NOMO-1 (cell line): ENCODE data around the gene PNKD.

ENCODE experiments used
- DNase-seq, 2 experiments: peaks; one replicate each; lab custom pipeline; 2025; ENCODE audit not compliant: unreplicated experiment in 2 of 2; lab: John Stamatoyannopoulos, UW

PNKD gene

DNA sequence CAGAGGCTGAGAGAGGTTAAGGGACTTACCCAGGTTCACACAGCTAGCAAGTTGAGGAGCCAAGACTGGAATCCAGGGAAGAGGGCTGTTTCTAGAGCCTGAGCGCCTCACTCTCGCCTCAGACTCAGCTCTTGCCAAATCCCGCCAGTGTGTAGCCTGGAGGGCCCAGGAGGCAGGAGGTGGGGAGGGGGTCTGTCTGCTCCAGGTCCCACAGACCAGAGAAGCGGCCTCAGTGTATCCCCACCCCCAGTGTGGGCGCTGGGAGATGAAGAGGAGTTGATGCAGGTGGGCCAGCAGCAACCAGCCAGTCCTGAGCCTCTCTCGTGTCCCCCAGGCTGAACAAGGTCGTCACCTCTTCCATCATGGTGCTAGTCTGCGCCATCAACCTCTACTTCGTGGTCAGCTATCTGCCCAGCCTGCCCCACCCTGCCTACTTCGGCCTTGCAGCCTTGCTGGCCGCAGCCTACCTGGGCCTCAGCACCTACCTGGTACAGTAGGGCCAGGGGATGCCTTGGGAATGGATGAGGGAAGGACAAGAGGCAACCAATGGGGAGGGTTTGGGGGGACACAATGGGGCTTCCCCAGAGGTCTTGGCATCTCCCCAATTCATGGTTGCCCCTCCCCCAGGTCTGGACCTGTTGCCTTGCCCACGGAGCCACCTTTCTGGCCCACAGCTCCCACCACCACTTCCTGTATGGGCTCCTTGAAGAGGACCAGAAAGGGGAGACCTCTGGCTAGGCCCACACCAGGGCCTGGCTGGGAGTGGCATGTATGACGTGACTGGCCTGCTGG is 124.2 kb downstream of the PNKD start:
- no peak for DNase-seq

DNA sequence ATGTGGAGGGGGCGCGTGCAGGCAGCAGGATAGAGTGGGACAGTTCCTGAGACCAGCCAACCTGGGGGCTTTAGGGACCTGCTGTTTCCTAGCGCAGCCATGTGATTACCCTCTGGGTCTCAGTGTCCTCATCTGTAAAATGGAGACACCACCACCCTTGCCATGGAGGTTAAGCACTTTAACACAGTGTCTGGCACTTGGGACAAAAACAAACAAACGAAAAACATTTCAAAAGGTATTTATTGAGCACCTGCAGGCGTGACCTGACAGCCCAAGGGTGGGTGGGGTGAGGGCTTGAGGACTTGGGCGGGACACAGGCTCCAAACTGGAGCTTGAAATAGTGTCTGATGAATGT is 124.7 kb downstream of the PNKD start:
- no peak for DNase-seq

DNA sequence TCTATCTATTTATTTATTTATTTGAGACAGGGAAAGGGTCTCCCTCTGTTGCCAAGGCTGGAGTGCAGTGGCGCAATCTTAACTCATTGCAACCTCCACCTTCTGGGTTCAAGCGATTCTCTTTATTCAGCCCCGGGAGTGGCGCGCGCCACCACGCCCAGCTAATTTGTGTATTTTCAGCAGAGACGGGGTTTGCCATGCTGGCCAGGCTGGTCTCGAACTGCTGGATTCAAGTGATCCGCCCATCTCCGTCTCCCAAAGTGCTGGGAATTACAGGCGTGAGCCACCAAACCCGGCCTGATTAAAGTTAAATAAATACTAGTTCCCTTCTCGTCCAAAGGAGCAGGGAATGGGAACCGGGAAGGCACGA is 125.1 kb downstream of the PNKD start:
- no peak for DNase-seq

DNA sequence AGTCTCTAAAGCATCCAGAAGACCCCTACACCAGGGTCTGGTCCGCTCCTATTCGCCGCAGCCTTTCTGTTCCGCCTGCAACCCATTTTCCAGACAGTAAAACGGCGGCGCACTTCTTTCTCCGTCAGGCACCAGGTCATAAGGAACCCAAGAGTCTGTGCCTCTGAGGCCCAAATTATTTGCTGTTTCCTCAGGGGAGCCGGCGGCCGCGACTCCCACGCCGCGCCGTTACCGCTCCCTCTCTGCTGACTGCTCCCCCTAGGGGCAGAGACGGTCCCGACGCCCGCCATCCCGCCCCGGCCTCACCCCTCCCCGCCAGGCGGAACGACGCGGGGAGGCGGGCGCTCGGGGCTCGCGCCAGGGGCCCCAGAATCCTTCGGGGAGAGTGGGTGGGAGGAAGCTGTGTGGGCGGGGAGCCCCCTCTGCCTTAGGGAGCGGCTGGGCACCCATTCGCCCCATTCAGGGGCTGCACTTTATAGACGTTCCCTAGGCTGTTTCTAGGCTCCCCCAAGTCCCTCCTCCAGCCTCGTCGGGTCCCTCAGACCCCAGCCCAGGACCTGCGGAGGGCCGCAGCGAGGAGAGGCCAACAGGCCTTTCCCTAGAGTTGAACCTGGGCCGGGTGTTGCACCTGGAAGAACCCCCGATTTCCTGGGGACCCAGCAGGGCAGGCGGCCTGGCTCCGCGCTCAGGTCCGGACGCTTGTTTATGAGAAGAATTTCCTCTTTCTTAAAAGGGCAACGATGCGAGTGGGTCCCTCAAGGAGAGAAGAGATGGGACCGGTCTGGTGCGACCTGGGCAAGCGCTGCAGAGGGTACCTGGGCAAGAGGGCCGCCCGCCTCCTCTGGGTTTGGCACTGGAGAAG is 125.7 kb downstream of the PNKD start:
- peak; percentile 93 to 99 for DNase-seq
